ENCODE results near the gene GJB2. TPM values are rescaled to one million over a fixed set of nuclear protein-coding genes. Genes with fewer than 3 reads are reported as not detected.
A peak's percentile ranks its signal among the peaks of the same experiment; 100 is the strongest.

Gene GJB2
- total and polyA plus RNA-seq, 10 donors: 0.14 to 0.77 (median 0.23) TPM; not detected in 4

GRCh38 chr13:20193162-20193906 lies 596 bp upstream of the GJB2 start:
- 1% methylated on average over 44 to 53 of the region's 53 CpGs for WGBS, 5 donors
- intact Hi-C loops (cut with DNase I; ENCODE audit: low total_unique reads): loop anchor here (10.0 kb wide), 1 partner anchor 731 kb away; no protein-coding TSS in a partner anchor
- H3K4me3 ChIP-seq: peak overlapping the region; percentile 30 to 74 (median 50)

GRCh38 chr13:20192158-20192835 lies 441 bp downstream of the GJB2 start:
- no peak overlapping the region for H3K27ac ChIP-seq
- peaks cover 23 to 70% (median 63%) of the 10 kb centered on the region in 7 donors for H3K27me3 ChIP-seq (replicated peaks in 1 of 7)
- intact Hi-C loops (cut with DNase I; ENCODE audit: low total_unique reads): loop anchor here (10.0 kb wide), 1 partner anchor 733 kb away; no protein-coding TSS in a partner anchor
- peaks cover 19 to 46% (median 32%) of the 10 kb centered on the region in 6 donors for H3K4me1 ChIP-seq
- no peaks in the 10 kb centered on the region for H3K36me3 ChIP-seq
- TF ChIP-seq POLR2A (IDR thresholded peaks at IDR 0.05): no peak
- TF ChIP-seq, protein P1, sequence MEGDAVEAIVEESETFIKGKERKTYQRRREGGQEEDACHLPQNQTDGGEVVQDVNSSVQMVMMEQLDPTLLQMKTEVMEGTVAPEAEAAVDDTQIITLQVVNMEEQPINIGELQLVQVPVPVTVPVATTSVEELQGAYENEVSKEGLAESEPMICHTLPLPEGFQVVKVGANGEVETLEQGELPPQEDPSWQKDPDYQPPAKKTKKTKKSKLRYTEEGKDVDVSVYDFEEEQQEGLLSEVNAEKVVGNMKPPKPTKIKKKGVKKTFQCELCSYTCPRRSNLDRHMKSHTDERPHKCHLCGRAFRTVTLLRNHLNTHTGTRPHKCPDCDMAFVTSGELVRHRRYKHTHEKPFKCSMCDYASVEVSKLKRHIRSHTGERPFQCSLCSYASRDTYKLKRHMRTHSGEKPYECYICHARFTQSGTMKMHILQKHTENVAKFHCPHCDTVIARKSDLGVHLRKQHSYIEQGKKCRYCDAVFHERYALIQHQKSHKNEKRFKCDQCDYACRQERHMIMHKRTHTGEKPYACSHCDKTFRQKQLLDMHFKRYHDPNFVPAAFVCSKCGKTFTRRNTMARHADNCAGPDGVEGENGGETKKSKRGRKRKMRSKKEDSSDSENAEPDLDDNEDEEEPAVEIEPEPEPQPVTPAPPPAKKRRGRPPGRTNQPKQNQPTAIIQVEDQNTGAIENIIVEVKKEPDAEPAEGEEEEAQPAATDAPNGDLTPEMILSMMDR (IDR thresholded peaks at IDR 0.05 in 8 of 11, conservative IDR thresholded peaks at IDR 0.05 in 3 of 11): no peak
- TF ChIP-seq POLR2AphosphoS5 (IDR thresholded peaks at IDR 0.05): no peak
- 1 to 2% (median 1%) methylated on average over 43 to 73 of the region's 73 CpGs for WGBS, 5 donors
- H3K9me3 ChIP-seq: no peaks in the 10 kb centered on the region
- peak overlapping the region; percentile 30 to 74 (median 50) for H3K4me3 ChIP-seq
- DNase-seq: no peak

More at GRCh38 chr13:20193162-20193906, 596 bp upstream of the GJB2 start:
- Histone ChIP-seq H3K27me3 (replicated peaks in 1 of 7) (peaks cover 23 to 75% (median 63%) of the 10 kb centered on the region in 7 donors), H3K27ac (no peak overlapping the region), H3K4me1 (peaks cover 19 to 51% (median 34%) of the 10 kb centered on the region in 6 donors), H3K9me3 (no peaks in the 10 kb centered on the region), H3K36me3 (no peaks in the 10 kb centered on the region)
- TF ChIP-seq, protein P1 (IDR thresholded peaks at IDR 0.05 in 8 of 11, conservative IDR thresholded peaks at IDR 0.05 in 3 of 11): no peak
- TF ChIP-seq POLR2A (IDR thresholded peaks at IDR 0.05): no peak
- TF ChIP-seq POLR2AphosphoS5 (IDR thresholded peaks at IDR 0.05): no peak
- DNase-seq: no peak

DNA sequence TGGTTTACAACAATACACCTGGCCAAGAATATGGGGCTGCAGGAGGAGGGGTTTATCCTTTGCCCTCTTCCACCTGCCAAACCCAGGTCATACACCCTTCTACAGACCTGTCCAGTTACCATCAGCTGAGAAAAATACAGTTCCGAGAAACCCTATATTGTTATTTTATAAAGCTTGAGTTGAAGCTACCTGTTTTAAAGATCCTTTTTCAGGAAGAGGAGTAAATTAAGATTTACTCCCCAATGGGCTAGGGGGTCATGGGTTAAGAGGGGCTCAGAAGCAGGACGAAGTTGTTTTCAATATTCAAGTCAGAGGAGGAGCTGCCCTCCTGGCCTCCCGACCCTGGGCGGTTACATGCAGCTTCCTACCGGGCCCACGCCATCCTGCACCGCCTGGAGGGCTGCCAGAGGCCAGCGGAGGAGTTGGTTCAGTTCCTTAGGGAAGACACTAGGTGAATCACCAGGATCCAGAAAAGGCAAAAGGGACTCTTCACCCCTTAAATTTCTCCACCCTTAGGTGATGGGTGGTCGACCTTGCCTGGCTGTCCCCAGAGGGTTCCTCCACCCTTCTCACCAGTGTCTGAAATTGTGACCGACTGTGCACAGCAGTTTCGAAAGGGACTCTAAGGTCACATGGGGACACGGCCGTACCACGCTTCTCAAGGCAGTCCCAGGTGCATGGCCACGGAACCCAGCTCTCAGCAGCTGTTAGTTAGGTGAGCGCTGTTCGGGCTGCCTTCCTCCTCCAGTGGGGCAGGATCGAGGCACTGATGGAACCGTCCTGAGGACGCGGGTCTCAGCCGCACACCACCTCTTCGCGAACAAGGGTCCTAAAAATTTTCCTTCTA lies 1.2 kb downstream of the GJB2 start:
- 27 to 39% (median 30%) methylated on average over 19 to 24 of the region's 24 CpGs for WGBS, 5 donors
- H3K36me3 ChIP-seq: no peaks in the 10 kb centered on the region
- DNase-seq: no peak
- H3K4me3 ChIP-seq: peak overlapping the region in 7 of 8 donors; percentile 30 to 74 (median 52)
- peaks cover 23 to 65% (median 57%) of the 10 kb centered on the region in 7 donors for H3K27me3 ChIP-seq (replicated peaks in 1 of 7)
- no peak overlapping the region for H3K27ac ChIP-seq
- TF ChIP-seq POLR2A (IDR thresholded peaks at IDR 0.05) (no peak), POLR2AphosphoS5 (IDR thresholded peaks at IDR 0.05) (no peak)
- TF ChIP-seq, protein P1 (IDR thresholded peaks at IDR 0.05 in 8 of 11, conservative IDR thresholded peaks at IDR 0.05 in 3 of 11): no peak
- H3K9me3 ChIP-seq: no peaks in the 10 kb centered on the region
- peaks cover 19 to 42% (median 32%) of the 10 kb centered on the region in 6 donors for H3K4me1 ChIP-seq
- intact Hi-C loops (cut with DNase I; ENCODE audit: low total_unique reads): loop anchor here (10.0 kb wide), 1 partner anchor 733 kb away; no protein-coding TSS in a partner anchor
